ENCODE measurements around the gene DNAJC12.

DNA sequence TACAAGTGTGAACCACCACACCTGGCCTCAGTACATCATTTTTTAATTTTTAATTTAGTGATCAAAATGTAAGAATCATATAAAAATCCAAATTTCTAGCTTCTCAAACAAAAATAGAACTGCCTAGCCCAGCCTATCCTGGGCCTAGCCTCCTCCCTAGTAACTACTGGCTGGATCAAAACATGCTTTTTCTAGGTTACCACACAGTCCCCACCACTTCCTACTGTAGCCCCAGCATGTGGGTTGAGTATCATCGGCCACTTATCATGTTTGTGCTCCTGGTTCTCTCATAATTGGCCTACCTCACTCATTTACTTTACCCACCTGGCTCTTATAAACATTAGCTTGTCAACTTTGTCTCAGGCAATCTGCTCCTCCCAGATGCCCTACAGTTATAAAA lies 52.9 kb downstream of the DNAJC12 start:
- TF ChIP-seq, protein P1, sequence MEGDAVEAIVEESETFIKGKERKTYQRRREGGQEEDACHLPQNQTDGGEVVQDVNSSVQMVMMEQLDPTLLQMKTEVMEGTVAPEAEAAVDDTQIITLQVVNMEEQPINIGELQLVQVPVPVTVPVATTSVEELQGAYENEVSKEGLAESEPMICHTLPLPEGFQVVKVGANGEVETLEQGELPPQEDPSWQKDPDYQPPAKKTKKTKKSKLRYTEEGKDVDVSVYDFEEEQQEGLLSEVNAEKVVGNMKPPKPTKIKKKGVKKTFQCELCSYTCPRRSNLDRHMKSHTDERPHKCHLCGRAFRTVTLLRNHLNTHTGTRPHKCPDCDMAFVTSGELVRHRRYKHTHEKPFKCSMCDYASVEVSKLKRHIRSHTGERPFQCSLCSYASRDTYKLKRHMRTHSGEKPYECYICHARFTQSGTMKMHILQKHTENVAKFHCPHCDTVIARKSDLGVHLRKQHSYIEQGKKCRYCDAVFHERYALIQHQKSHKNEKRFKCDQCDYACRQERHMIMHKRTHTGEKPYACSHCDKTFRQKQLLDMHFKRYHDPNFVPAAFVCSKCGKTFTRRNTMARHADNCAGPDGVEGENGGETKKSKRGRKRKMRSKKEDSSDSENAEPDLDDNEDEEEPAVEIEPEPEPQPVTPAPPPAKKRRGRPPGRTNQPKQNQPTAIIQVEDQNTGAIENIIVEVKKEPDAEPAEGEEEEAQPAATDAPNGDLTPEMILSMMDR (IDR thresholded peaks at IDR 0.05; ENCODE audit: low read depth, low read length), result no peak
- no peak for TF ChIP-seq EZH2phosphoT487 (IDR thresholded peaks at IDR 0.05; ENCODE audit: low read depth)
